HepG2 (cell line): ENCODE results near the gene TELO2. TPM values are rescaled to one million over a fixed set of nuclear protein-coding genes. Genes with fewer than 3 reads are reported as not detected.

ENCODE experiments used
- ATAC-seq: fragments of 200-7000 bp; cut with Tn5 transposase; 3 replicates; pipeline ENCODE4 v1.9.1; 2020; ENCODE audit warnings: mild to moderate bottlenecking, moderate library complexity
- BruUV-seq: library from RNA; stranded (reverse); fragments of 400-500 nt; replicated peaks from 2 replicates; lab custom pipeline; 2021; lab: Mats Ljungman, UMichigan
- CTCF ChIA-PET: fragments of 300-600 bp; formaldehyde crosslinking; extraction: SDS; loops from one replicate; lab custom pipeline; 2021; ENCODE audit warnings: low total read pairs, inconsistent platforms, low intra/inter-chr PET ratio; lab: Yijun Ruan, JAX
- POLR2A ChIA-PET: fragments of 350-600 bp; sonication (Branson Sonifier 250); formaldehyde crosslinking; loops from one replicate; lab custom pipeline; 2020; ENCODE audit warnings: antibody characterized with exemption, inconsistent platforms; lab: Yijun Ruan, JAX
- DNase-seq: peaks from one replicate; pipeline ENCODE4 v3.0.0-alpha.2; 2015; ENCODE audit warnings: low spot score
- FAIRE-seq: peaks from 3 replicates; lab custom pipeline; 2011; peaks lifted over from hg19 to GRCh38; lab: Jason Lieb, UNC
- H2AFZ ChIP-seq: one replicate; pipeline ENCODE4 v1.6.1; 2011; ENCODE audit warnings: low read length, inconsistent platforms
- H3K27ac ChIP-seq: fragments of 300-600 bp; 3 replicates; pipeline ENCODE4 v1.8.0; 2011; ENCODE audit warnings: mixed run types, mild to moderate bottlenecking, mixed read lengths, low read length, inconsistent platforms; ENCODE audit not compliant: insufficient read depth; ENCODE audit errors: extremely low read length
- H3K27me3 ChIP-seq, 2 experiments: fragments of 200-600 bp in 1 of 2; 2 replicates in 1 of 2; 3 replicates in 1 of 2; pipeline versions ENCODE4 v1.6.0 to v1.8.0; 2011; ENCODE audit warnings: low read length in 2 of 2, mild to moderate bottlenecking in 2 of 2, moderate library complexity in 2 of 2, inconsistent platforms in 1 of 2; ENCODE audit not compliant: insufficient read depth in 2 of 2, control insufficient read depth in 1 of 2
- H3K36me3 ChIP-seq, 2 experiments: fragments of 200-600 bp in 1 of 2; replicated peaks in 1 of 2; 2 replicates in 1 of 2; 3 replicates in 1 of 2; pipeline versions ENCODE4 v1.5.1 to v1.8.0; 2011; ENCODE audit warnings: low read length in 2 of 2, inconsistent platforms in 1 of 2; ENCODE audit not compliant: insufficient read depth in 2 of 2, control insufficient read depth in 1 of 2
- H3K4me1 ChIP-seq: 2 replicates; pipeline ENCODE4 v1.5.1; 2012; ENCODE audit warnings: low read length, inconsistent platforms; ENCODE audit not compliant: insufficient read depth
- H3K4me2 ChIP-seq: 2 replicates; pipeline ENCODE4 v1.6.0; 2011; ENCODE audit warnings: low read depth, low read length, inconsistent platforms
- H3K4me3 ChIP-seq, 3 experiments: fragments of 200-600 bp in 1 of 3; sonication (generic), shearing (Covaris generic) in 1 of 3; replicated peaks in 1 of 3; 2 replicates each; pipeline ENCODE4 v1.5.1; 2011 to 2016; ENCODE audit warnings: low read length in 3 of 3, inconsistent platforms in 2 of 3, low read depth in 2 of 3, mild to moderate bottlenecking in 2 of 3, control low read depth in 1 of 3, mixed read lengths in 1 of 3; ENCODE audit not compliant: insufficient read depth in 1 of 3
- H3K79me2 ChIP-seq: one replicate; pipeline ENCODE4 v1.6.1; 2011; ENCODE audit warnings: low read length, inconsistent platforms; ENCODE audit not compliant: insufficient read depth
- H3K9ac ChIP-seq: 2 replicates; pipeline ENCODE4 v1.6.0; 2011; ENCODE audit warnings: mild to moderate bottlenecking, low read depth, low read length, inconsistent platforms; ENCODE audit not compliant: insufficient read depth
- H3K9me3 ChIP-seq: 2 replicates; pipeline ENCODE4 v1.5.1; 2012; ENCODE audit warnings: mild to moderate bottlenecking, low read length
- H4K20me1 ChIP-seq: 2 replicates; pipeline ENCODE4 v1.6.0; 2011; ENCODE audit warnings: inconsistent platforms, mild to moderate bottlenecking, low read length, moderate library complexity; ENCODE audit not compliant: insufficient read depth
- AGO2 ChIP-seq: fragments of 200-400 bp; formaldehyde crosslinking; optimal IDR thresholded peaks from 2 replicates; pipeline ENCODE3; 2017; ENCODE audit warnings: mild to moderate bottlenecking, low read depth, low read length, moderate library complexity
- BHLHE40 ChIP-seq: IDR thresholded peaks from 2 replicates; pipeline ENCODE4 v1.6.1; 2011; ENCODE audit warnings: low read length, improper control_type of control experiment
- FIP1L1 ChIP-seq: fragments of 200-400 bp; formaldehyde crosslinking; IDR thresholded peaks from 2 replicates; pipeline ENCODE4 v1.6.1; 2018; ENCODE audit warnings: low read depth, mild to moderate bottlenecking, low read length, moderate library complexity, borderline replicate concordance; ENCODE audit not compliant: insufficient read depth
- GLI4 ChIP-seq: sonication (generic); formaldehyde crosslinking; IDR thresholded peaks from 2 replicates; pipeline ENCODE4 v1.5.1; 2020; ENCODE audit warnings: missing genetic modification reagents, mild to moderate bottlenecking, moderate library complexity, borderline replicate concordance
- UBTF ChIP-seq: sonication (generic); formaldehyde crosslinking; IDR thresholded peaks from 2 replicates; pipeline ENCODE4 v1.4.0; 2020; ENCODE audit warnings: mild to moderate bottlenecking, missing genetic modification reagents
- ZNF484 ChIP-seq: sonication (generic); formaldehyde crosslinking; IDR thresholded peaks from 2 replicates; pipeline ENCODE4 v1.5.1; 2020; ENCODE audit warnings: mild to moderate bottlenecking, low read depth, missing genetic modification reagents, borderline replicate concordance
- WGBS: methylation state at CpG from one replicate; pipeline ENCODE4 v1.1.6; 2017; ENCODE audit warnings: low lambda C conversion rate; 5-methylcytosine and 5-hydroxymethylcytosine counted together
- in situ Hi-C: cut with HindIII; loops from 2 replicates; pipeline ENCODE4 v1.10.0; 2017; ENCODE audit warnings: low pct_unique_long_range_greater_than_20kb; ENCODE audit not compliant: extremely low pct_ligation_motif_present
- intact Hi-C: fragments of 100-400 bp; cut with micrococcal nuclease; formaldehyde crosslinking; loops from one replicate; pipeline ENCODE4 v1.10.0; 2022; ENCODE audit not compliant: unreplicated experiment
- polyA plus RNA-seq, 8 experiments: library from polyadenylated mRNA; depleted of rRNA in 3 of 8; stranded (reverse) in 7 of 8; unstranded in 1 of 8; fragments of >200 nt; fragmentation: Illumina TruSeq in 4 of 8; extraction: Trizol in 4 of 8; gene quantifications; 2 replicates each; pipeline versions ENCODE4 v1.2.1 to v1.2.3, GENCODE V29; 2011 to 2016; ENCODE audit warnings: low read depth in 4 of 8, missing spikeins in 1 of 8, mixed read lengths in 1 of 8; ENCODE audit not compliant: insufficient read depth in 1 of 8
- total RNA-seq, 5 experiments: library from RNA; depleted of rRNA; stranded (reverse); fragments of >200 nt; fragmentation: Illumina TruSeq; extraction: Trizol; gene quantifications; 2 replicates each; pipeline ENCODE4 v1.2.3, GENCODE V29; 2016; ENCODE audit warnings: low read depth in 1 of 5

The TELO2 gene
- total and polyA plus RNA-seq, 2 of the 13 experiments (the other 11 are each of a cell fraction or from before 2014, with no cell fraction given), result 10.1 to 17.9 TPM

GRCh38 chr16:1451702-1452392, 41.3 kb upstream of the TELO2 start:
- no peak overlapping the region for H3K9ac ChIP-seq
- ChIA-PET POLR2A (no interaction called here), CTCF (no interaction called here)
- TF ChIP-seq FIP1L1 (no peak), UBTF (CRISPR knock-in tag) (no peak), GLI4 (CRISPR knock-in tag) (no peak), BHLHE40 (no peak), ZNF484 (CRISPR knock-in tag) (no peak), AGO2 (peak; percentile 66)
- no peak overlapping the region for H3K4me3 ChIP-seq
- peaks cover 7 to 13% of the 10 kb centered on the region in 2 experiments; a peak in 4 of 5 replicates for H3K36me3 ChIP-seq
- intact Hi-C loops, result no loop called here
- FAIRE-seq (no peak), ATAC-seq (no peak), DNase-seq (no peak)
- H3K27ac ChIP-seq, result no peak overlapping the region
- BruUV-seq, result no TSS peak
- no peaks in the 10 kb centered on the region for H3K79me2 ChIP-seq
- H3K27me3 ChIP-seq, result no peaks in the 10 kb centered on the region
- no peaks in the 10 kb centered on the region for H4K20me1 ChIP-seq
- no peaks in the 10 kb centered on the region for H3K9me3 ChIP-seq
- no peak overlapping the region for H3K4me2 ChIP-seq
- WGBS, result 94% methylated on average over 6 of the region's 34 CpGs
- in situ Hi-C loops, result no loop called here
- no peak overlapping the region for H2AFZ ChIP-seq
- H3K4me1 ChIP-seq, result no peaks in the 10 kb centered on the region
